DMS 273 (cell line): ENCODE measurements around the gene C17orf114.

Source experiments
- DNase-seq: peaks from one replicate; lab custom pipeline; 2025; ENCODE audit not compliant: unreplicated experiment; lab: John Stamatoyannopoulos, UW

Gene C17orf114

GRCh38 chr17:4823373-4824089 lies 21.4 kb upstream of the C17orf114 start:
- no peak for DNase-seq

- DNase-seq, result no peak
Measured at GRCh38 chr17:4822835-4823234, 20.7 kb upstream of the C17orf114 start.

- no peak for DNase-seq
Measured at GRCh38 chr17:4818276-4818675, 16.1 kb upstream of the C17orf114 start.

GRCh38 chr17:4816826-4817225 lies 14.7 kb upstream of the C17orf114 start:
- DNase-seq, result no peak

- DNase-seq, result no peak
Measured at GRCh38 chr17:4815043-4815675, 13.0 kb upstream of the C17orf114 start.

GRCh38 chr17:4812690-4813089 lies 10.6 kb upstream of the C17orf114 start:
- no peak for DNase-seq

GRCh38 chr17:4811471-4811870 lies 9.3 kb upstream of the C17orf114 start:
- no peak for DNase-seq

- DNase-seq, result no peak
Measured at GRCh38 chr17:4810696-4811290, 8.7 kb upstream of the C17orf114 start.

- DNase-seq, result peak; percentile 59
Measured at GRCh38 chr17:4808378-4808767, 6.2 kb upstream of the C17orf114 start.

- DNase-seq, result no peak
Measured at GRCh38 chr17:4807605-4808377, 5.7 kb upstream of the C17orf114 start.

GRCh38 chr17:4806777-4807604 lies 4.9 kb upstream of the C17orf114 start, which contains the start of gene PLD2:
PLD2 (plus strand) TSS chr17:4807152; CDS start chr17:4807773, 621 bp downstream.
- peak; percentile 92 for DNase-seq

- peak; percentile 67 for DNase-seq
Measured at GRCh38 chr17:4806456-4806776, 4.3 kb upstream of the C17orf114 start.

GRCh38 chr17:4800462-4801196 lies 1.5 kb downstream of the C17orf114 start:
- DNase-seq, result no peak

- peak; percentile 63 for DNase-seq
Measured at GRCh38 chr17:4796552-4796920, 5.6 kb downstream of the C17orf114 start.

- DNase-seq, result no peak
Measured at GRCh38 chr17:4795168-4795567, 7.0 kb downstream of the C17orf114 start.

GRCh38 chr17:4790705-4791088 lies 11.4 kb downstream of the C17orf114 start:
- DNase-seq, result no peak

- DNase-seq, result peak; percentile 86
Measured at GRCh38 chr17:4789951-4790704, 12.0 kb downstream of the C17orf114 start.

GRCh38 chr17:4789701-4789950 lies 12.5 kb downstream of the C17orf114 start:
- DNase-seq, result no peak

- DNase-seq, result no peak
Measured at GRCh38 chr17:4788807-4789700, 13.1 kb downstream of the C17orf114 start, which contains the start of gene GLTPD2. GLTPD2 (plus strand) TSS chr17:4788964; CDS start chr17:4789012, 48 bp downstream.
